ENCODE measurements around the gene DMRT1. TPM values are rescaled to one million over a fixed set of nuclear protein-coding genes. Genes with fewer than 3 reads are reported as not detected.

The DMRT1 gene
- total and polyA plus RNA-seq, 11 donors: not detected

DNA sequence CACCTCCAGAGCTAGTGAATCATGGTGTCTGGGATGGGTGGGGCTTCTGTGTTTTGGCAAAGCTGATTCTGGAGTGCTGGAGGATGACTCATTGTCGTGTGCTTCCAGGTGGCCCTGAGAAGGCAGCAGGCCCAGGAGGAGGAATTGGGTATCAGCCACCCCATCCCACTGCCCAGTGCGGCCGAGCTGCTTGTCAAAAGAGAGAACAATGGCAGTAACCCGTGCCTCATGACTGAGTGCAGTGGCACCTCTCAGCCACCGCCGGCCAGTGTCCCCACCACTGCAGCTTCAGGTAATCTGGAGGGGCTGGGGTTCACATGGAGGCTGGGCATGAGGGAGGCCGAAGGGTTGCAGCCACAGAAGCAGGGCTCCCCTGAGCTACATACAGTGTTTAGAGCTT lies 5.4 kb downstream of the DMRT1 start:
- intact Hi-C loops (cut with DNase I): no loop called here
- H3K4me3 ChIP-seq: no peak overlapping the region
- H3K27me3 ChIP-seq: peaks cover 22 to 82% (median 57%) of the 10 kb centered on the region in 9 donors
- no peak for TF ChIP-seq POLR2A (IDR thresholded peaks at IDR 0.05)
- TF ChIP-seq, protein P1, sequence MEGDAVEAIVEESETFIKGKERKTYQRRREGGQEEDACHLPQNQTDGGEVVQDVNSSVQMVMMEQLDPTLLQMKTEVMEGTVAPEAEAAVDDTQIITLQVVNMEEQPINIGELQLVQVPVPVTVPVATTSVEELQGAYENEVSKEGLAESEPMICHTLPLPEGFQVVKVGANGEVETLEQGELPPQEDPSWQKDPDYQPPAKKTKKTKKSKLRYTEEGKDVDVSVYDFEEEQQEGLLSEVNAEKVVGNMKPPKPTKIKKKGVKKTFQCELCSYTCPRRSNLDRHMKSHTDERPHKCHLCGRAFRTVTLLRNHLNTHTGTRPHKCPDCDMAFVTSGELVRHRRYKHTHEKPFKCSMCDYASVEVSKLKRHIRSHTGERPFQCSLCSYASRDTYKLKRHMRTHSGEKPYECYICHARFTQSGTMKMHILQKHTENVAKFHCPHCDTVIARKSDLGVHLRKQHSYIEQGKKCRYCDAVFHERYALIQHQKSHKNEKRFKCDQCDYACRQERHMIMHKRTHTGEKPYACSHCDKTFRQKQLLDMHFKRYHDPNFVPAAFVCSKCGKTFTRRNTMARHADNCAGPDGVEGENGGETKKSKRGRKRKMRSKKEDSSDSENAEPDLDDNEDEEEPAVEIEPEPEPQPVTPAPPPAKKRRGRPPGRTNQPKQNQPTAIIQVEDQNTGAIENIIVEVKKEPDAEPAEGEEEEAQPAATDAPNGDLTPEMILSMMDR (IDR thresholded peaks at IDR 0.05): no peak
- no peak overlapping the region for H3K27ac ChIP-seq
- no peaks in the 10 kb centered on the region for H3K9me3 ChIP-seq
- H3K36me3 ChIP-seq: no peaks in the 10 kb centered on the region
- DNase-seq (no peak), ATAC-seq (no peak)
- peaks cover 0 to 13% (median 0%) of the 10 kb centered on the region in 12 donors for H3K4me1 ChIP-seq
- WGBS, 4 donors: 62 to 70% (median 63%) methylated on average over 7 of the region's 7 CpGs

DNA sequence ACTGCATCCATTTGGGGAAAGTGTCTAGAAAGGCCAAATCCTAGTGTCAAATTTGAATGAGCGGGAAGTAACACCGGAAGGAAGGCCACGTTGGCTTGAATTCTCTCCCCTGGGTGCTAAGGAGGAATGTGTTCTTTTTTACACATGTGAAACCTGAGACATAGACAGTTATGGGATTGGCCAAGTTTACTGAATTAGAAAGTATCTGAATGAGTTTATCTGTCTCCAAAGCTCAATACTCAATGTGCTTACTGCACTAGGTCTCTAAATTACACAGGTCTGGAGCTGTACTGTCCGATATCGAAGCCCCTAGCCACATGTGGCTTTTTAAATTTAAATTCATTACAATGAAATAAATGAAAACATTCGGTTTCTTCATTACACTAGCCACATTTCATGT lies 6.0 kb downstream of the DMRT1 start:
- intact Hi-C loops (cut with DNase I): no loop called here

DNA sequence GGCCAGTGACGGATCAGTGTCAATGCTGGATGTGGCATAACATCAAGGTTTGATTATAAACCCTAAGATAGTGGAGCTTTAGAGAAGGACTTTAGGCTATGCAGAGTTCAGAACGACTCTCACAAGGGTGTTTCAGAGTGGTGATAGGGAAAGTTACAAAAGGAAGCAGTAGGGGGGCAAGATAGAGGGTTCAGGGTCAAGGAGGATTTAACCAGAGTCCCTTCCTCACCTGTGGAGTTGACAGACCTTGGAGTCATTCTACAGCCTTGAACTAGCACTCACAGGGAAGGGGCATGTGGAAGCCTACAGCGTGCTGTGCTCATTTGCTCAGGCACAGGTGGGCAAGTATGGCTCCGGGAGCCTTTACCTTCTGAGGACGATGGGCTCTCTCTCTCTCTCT lies 7.9 kb downstream of the DMRT1 start:
- no peak overlapping the region for H3K27ac ChIP-seq
- intact Hi-C loops (cut with DNase I): no loop called here
- ATAC-seq (no peak), DNase-seq (no peak)
- no peaks in the 10 kb centered on the region for H3K36me3 ChIP-seq
- TF ChIP-seq, protein P1 (IDR thresholded peaks at IDR 0.05): no peak
- TF ChIP-seq POLR2A (IDR thresholded peaks at IDR 0.05): no peak
- H3K27me3 ChIP-seq: peaks cover 5 to 77% (median 34%) of the 10 kb centered on the region in 9 donors
- 51 to 64% (median 59%) methylated on average over 5 of the region's 5 CpGs for WGBS, 4 donors
- no peaks in the 10 kb centered on the region for H3K9me3 ChIP-seq
- H3K4me3 ChIP-seq: no peak overlapping the region
- H3K4me1 ChIP-seq: no peaks in the 10 kb centered on the region

More for the DNA sequence above, 6.0 kb downstream of the DMRT1 start:
- H3K4me1 ChIP-seq: peaks cover 0 to 7% (median 0%) of the 10 kb centered on the region in 12 donors
- no peak overlapping the region for H3K4me3 ChIP-seq
- peaks cover 16 to 77% (median 50%) of the 10 kb centered on the region in 9 donors for H3K27me3 ChIP-seq
- H3K36me3 ChIP-seq: no peaks in the 10 kb centered on the region
- no peak for ATAC-seq
- DNase-seq: no peak
- WGBS, 4 donors: 40 to 72% (median 43%) methylated on average over 6 of the region's 6 CpGs
- H3K27ac ChIP-seq: no peak overlapping the region
- TF ChIP-seq, protein P1 (IDR thresholded peaks at IDR 0.05): no peak
- H3K9me3 ChIP-seq: no peaks in the 10 kb centered on the region

- Histone ChIP-seq H3K4me3 (no peak overlapping the region), H3K27ac (no peak overlapping the region), H3K9me3 (no peaks in the 10 kb centered on the region), H3K4me1 (no peaks in the 10 kb centered on the region), H3K36me3 (no peaks in the 10 kb centered on the region), H3K27me3 (peaks cover 0 to 55% (median 7%) of the 10 kb centered on the region in 9 donors)
- ATAC-seq: no peak
- no peak for DNase-seq
- intact Hi-C loops (cut with DNase I): loop anchor here in 1 of 10 donors (10.0 kb wide), 1 partner anchor 62 kb away; no protein-coding TSS in a partner anchor
- TF ChIP-seq, protein P1 (IDR thresholded peaks at IDR 0.05): no peak
- no peak for TF ChIP-seq POLR2A (IDR thresholded peaks at IDR 0.05)
- WGBS, 4 donors: 17 to 35% (median 26%) methylated on average over 4 of the region's 4 CpGs
Measured at GRCh38 chr9:852539-852938, 11.0 kb downstream of the DMRT1 start.

Measured in heart left ventricle (tissue), 16 donors.